H9 (cell line): Measurements from ENCODE around the gene ITGBL1. TPM values are rescaled to one million over a fixed set of nuclear protein-coding genes. Genes with fewer than 3 reads are reported as not detected.

ENCODE experiments used
- DNase-seq: peaks from one replicate; pipeline ENCODE4 v3.0.0-alpha.2; 2017
- H2AFZ ChIP-seq: one replicate; pipeline ENCODE4 v1.6.1; 2013; ENCODE audit warnings: mild to moderate bottlenecking, low read length, control low read depth, moderate library complexity
- H2AK5ac ChIP-seq: 2 replicates; pipeline ENCODE4 v1.6.1; 2013; ENCODE audit warnings: low read length, control low read depth, mixed read lengths; ENCODE audit not compliant: insufficient read length
- H2BK120ac ChIP-seq: one replicate; pipeline ENCODE4 v1.6.1; 2013; ENCODE audit warnings: low read depth, mild to moderate bottlenecking, low read length, control low read depth, inconsistent platforms; ENCODE audit not compliant: poor library complexity, severe bottlenecking
- H2BK12ac ChIP-seq: 2 replicates; pipeline ENCODE4 v1.6.1; 2013; ENCODE audit warnings: low read length, control low read depth, mixed read lengths, low read depth; ENCODE audit not compliant: insufficient read length
- H2BK15ac ChIP-seq: 2 replicates; pipeline ENCODE4 v1.6.1; 2013; ENCODE audit warnings: low read depth, low read length, control low read depth
- H2BK20ac ChIP-seq: one replicate; pipeline ENCODE4 v1.6.1; 2013; ENCODE audit warnings: low read depth, mild to moderate bottlenecking, low read length, control low read depth, inconsistent platforms; ENCODE audit not compliant: poor library complexity, severe bottlenecking
- H2BK5ac ChIP-seq: 2 replicates; pipeline ENCODE4 v1.6.1; 2013; ENCODE audit warnings: low read length, control low read depth, mixed read lengths; ENCODE audit not compliant: insufficient read length
- H3K14ac ChIP-seq: 2 replicates; pipeline ENCODE4 v1.6.1; 2013; ENCODE audit warnings: low read length, control low read depth; ENCODE audit not compliant: insufficient read depth
- H3K18ac ChIP-seq: 2 replicates; pipeline ENCODE4 v1.6.1; 2013; ENCODE audit warnings: low read depth, mild to moderate bottlenecking, mixed read lengths, low read length, control low read depth; ENCODE audit not compliant: insufficient read length
- H3K23ac ChIP-seq: 2 replicates; pipeline ENCODE4 v1.6.1; 2013; ENCODE audit warnings: low read length, control low read depth, mixed read lengths, low read depth; ENCODE audit not compliant: insufficient read length
- H3K23me2 ChIP-seq: 2 replicates; pipeline ENCODE4 v1.6.1; 2013; ENCODE audit warnings: low read depth, mild to moderate bottlenecking, mixed read lengths, low read length, control low read depth; ENCODE audit not compliant: insufficient read length, poor library complexity, severe bottlenecking
- H3K27ac ChIP-seq: 2 replicates; pipeline ENCODE4 v1.5.1; 2013; ENCODE audit warnings: low read length, control low read depth, mixed read lengths, low read depth; ENCODE audit not compliant: insufficient read length
- H3K27me3 ChIP-seq: 2 replicates; pipeline ENCODE4 v1.6.1; 2013; ENCODE audit warnings: low read length, control low read depth, inconsistent platforms; ENCODE audit not compliant: insufficient read depth
- H3K4ac ChIP-seq: 2 replicates; pipeline ENCODE4 v1.6.1; 2013; ENCODE audit warnings: low read depth, mild to moderate bottlenecking, control low read depth, inconsistent platforms, low read length, moderate library complexity
- H3K4me1 ChIP-seq: 2 replicates; pipeline ENCODE4 v1.6.1; 2013; ENCODE audit warnings: low read length, control low read depth, inconsistent platforms; ENCODE audit not compliant: insufficient read depth
- H3K4me2 ChIP-seq: 2 replicates; pipeline ENCODE4 v1.6.1; 2013; ENCODE audit warnings: low read length, control low read depth, mixed read lengths; ENCODE audit not compliant: insufficient read length, insufficient read depth
- H3K56ac ChIP-seq: 2 replicates; pipeline ENCODE4 v1.6.1; 2013; ENCODE audit warnings: low read depth, mild to moderate bottlenecking, mixed read lengths, low read length, control low read depth; ENCODE audit not compliant: insufficient read length
- H3K79me1 ChIP-seq: 2 replicates; pipeline ENCODE4 v1.6.1; 2013; ENCODE audit warnings: low read depth, mild to moderate bottlenecking, moderate library complexity, low read length, control low read depth, inconsistent platforms; ENCODE audit not compliant: insufficient read depth, poor library complexity, severe bottlenecking
- H3K79me2 ChIP-seq: 2 replicates; pipeline ENCODE4 v1.6.1; 2013; ENCODE audit warnings: low read length, control low read depth, inconsistent platforms; ENCODE audit not compliant: insufficient read depth
- H3K9ac ChIP-seq: 2 replicates; pipeline ENCODE4 v1.6.1; 2013; ENCODE audit warnings: low read length, control low read depth, mixed read lengths; ENCODE audit not compliant: insufficient read length; ENCODE audit errors: extremely low read depth
- H3K9me3 ChIP-seq: one replicate; pipeline ENCODE4 v1.6.1; 2013; ENCODE audit warnings: low read depth, low read length, inconsistent platforms; ENCODE audit not compliant: control insufficient read depth
- H3T11ph ChIP-seq: one replicate; pipeline ENCODE4 v1.6.1; 2013; ENCODE audit warnings: mild to moderate bottlenecking, low read length, control low read depth, inconsistent platforms
- H4K20me1 ChIP-seq: one replicate; pipeline ENCODE4 v1.6.1; 2013; ENCODE audit not compliant: control insufficient read depth, insufficient read length, insufficient read depth
- H4K5ac ChIP-seq: 2 replicates; pipeline ENCODE4 v1.6.1; 2013; ENCODE audit warnings: low read depth, mild to moderate bottlenecking, mixed read lengths, low read length, control low read depth; ENCODE audit not compliant: insufficient read length
- H4K8ac ChIP-seq: replicated peaks from 2 replicates; pipeline ENCODE4 v1.6.1; 2013; ENCODE audit warnings: low read length, control low read depth, mixed read lengths, low read depth; ENCODE audit not compliant: insufficient read length
- H4K91ac ChIP-seq: 2 replicates; pipeline ENCODE4 v1.6.1; 2013; ENCODE audit warnings: low read depth, mild to moderate bottlenecking, moderate library complexity, mixed read lengths, low read length, control low read depth; ENCODE audit not compliant: insufficient read length
- H3K27ac Mint-ChIP-seq, 3 experiments: 2 replicates in 2 of 3; 3 replicates in 1 of 3; pipeline ENCODE4 v1.8.0; 2020 to 2021; ENCODE audit warnings: mixed read lengths in 3 of 3, mild to moderate bottlenecking in 1 of 3, moderate library complexity in 1 of 3
- H3K27me3 Mint-ChIP-seq: 2 replicates; pipeline ENCODE4 v1.8.0; 2021; ENCODE audit warnings: low read depth, mild to moderate bottlenecking, moderate library complexity, mixed read lengths
- H3K36me3 Mint-ChIP-seq, 3 experiments: 2 replicates in 2 of 3; 3 replicates in 1 of 3; pipeline ENCODE4 v1.8.0; 2020 to 2021; ENCODE audit warnings: low read depth in 3 of 3, mixed read lengths in 3 of 3; ENCODE audit not compliant: insufficient read depth in 1 of 3
- H3K4me1 Mint-ChIP-seq, 2 experiments: 2 replicates each; pipeline ENCODE4 v1.8.0; 2020; ENCODE audit warnings: mixed read lengths in 2 of 2
- H3K4me3 Mint-ChIP-seq, 2 experiments: 2 replicates in 1 of 2; 3 replicates in 1 of 2; pipeline ENCODE4 v1.8.0; 2020 to 2021; ENCODE audit warnings: mild to moderate bottlenecking in 2 of 2, mixed read lengths in 2 of 2, moderate library complexity in 1 of 2
- H3K9me3 Mint-ChIP-seq, 2 experiments: 2 replicates in 1 of 2; 3 replicates in 1 of 2; pipeline ENCODE4 v1.8.0; 2020; ENCODE audit warnings: mild to moderate bottlenecking in 2 of 2, mixed read lengths in 2 of 2, moderate library complexity in 1 of 2
- CTCF ChIP-seq: fragments of 200-600 bp; sonication (generic); conservative IDR thresholded peaks from 3 replicates; pipeline ENCODE4 v1.8.0; 2021; ENCODE audit warnings: antibody characterized with exemption, mild to moderate bottlenecking
- WGBS: extraction: QIAGEN DNeasy Blood & Tissue Kit; methylation state at CpG from one replicate; pipeline ENCODE4 v1.1.7; 2013; ENCODE audit warnings: missing lambda C conversion rate, low lambda C conversion rate, mixed read lengths; ENCODE audit not compliant: insufficient read length; ENCODE audit errors: extremely low coverage; 5-methylcytosine and 5-hydroxymethylcytosine counted together
- total RNA-seq: library from RNA; stranded (reverse); gene quantifications from 2 replicates; pipeline ENCODE4 v1.2.1, GENCODE V29; 2021

ITGBL1 gene
- total RNA-seq, 1 experiment from 2014 or later, result not detected

- no peak overlapping the region for H2AK5ac ChIP-seq
- no peak for DNase-seq
- H3K27ac Mint-ChIP-seq, result no peak overlapping the region
- no peaks in the 10 kb centered on the region for H3K79me1 ChIP-seq
- H3K9me3 Mint-ChIP-seq, result no peaks in the 10 kb centered on the region
- no peaks in the 10 kb centered on the region for H3K27me3 Mint-ChIP-seq
- no peak overlapping the region for H3K4ac ChIP-seq
- no peaks in the 10 kb centered on the region for H3K9me3 ChIP-seq
- H3K18ac ChIP-seq, result no peak overlapping the region
- H4K8ac ChIP-seq, result no peak overlapping the region
- H2AFZ ChIP-seq, result no peak overlapping the region
- H2BK120ac ChIP-seq, result no peak overlapping the region
- H4K20me1 ChIP-seq, result no peaks in the 10 kb centered on the region
- no peak overlapping the region for H3K4me2 ChIP-seq
- no peak overlapping the region for H3K56ac ChIP-seq
- H3T11ph ChIP-seq, result no peak overlapping the region
- no peak overlapping the region for H3K27ac ChIP-seq
- H3K9ac ChIP-seq, result no peak overlapping the region
- TF ChIP-seq CTCF, result no peak
- no peak overlapping the region for H2BK15ac ChIP-seq
- H3K14ac ChIP-seq, result 0 out of 2 replicates have a peak overlapping the region, but pooled peaks have one; percentile 46
- H3K4me1 Mint-ChIP-seq, result 0 out of 4 replicates have a peak, but pooled peaks cover under 1 to 2% of the 10 kb centered on the region in 2 experiments
- no peaks in the 10 kb centered on the region for H3K4me1 ChIP-seq
- no peak overlapping the region for H2BK5ac ChIP-seq
- H3K4me3 Mint-ChIP-seq, result no peak overlapping the region
- H4K91ac ChIP-seq, result no peak overlapping the region
- no peak overlapping the region for H4K5ac ChIP-seq
- H3K79me2 ChIP-seq, result no peaks in the 10 kb centered on the region
- no peaks in the 10 kb centered on the region for H3K36me3 Mint-ChIP-seq
- H2BK20ac ChIP-seq, result no peak overlapping the region
- no peak overlapping the region for H3K23ac ChIP-seq
- no peaks in the 10 kb centered on the region for H3K23me2 ChIP-seq
- H2BK12ac ChIP-seq, result no peak overlapping the region
- no CpG with 5 or more reads among the region's 2 CpGs for WGBS
- no peaks in the 10 kb centered on the region for H3K27me3 ChIP-seq
These were observed 102.1 kb downstream of the ITGBL1 start for GRCh38 chr13:101554420-101555125.
